Amygdala (tissue), 56 donors: ENCODE measurements around the gene ANKMY2.
"Not testable (repeated sequence)": the region's sequence is repeated elsewhere in the genome, so short reads cannot be mapped to it uniquely, and the experiment has no call there.

Experiments used
- DNase-seq, 56 donors: peaks; one replicate each; lab custom pipeline; 2025; lab: John Stamatoyannopoulos, UW

The ANKMY2 gene

DNA sequence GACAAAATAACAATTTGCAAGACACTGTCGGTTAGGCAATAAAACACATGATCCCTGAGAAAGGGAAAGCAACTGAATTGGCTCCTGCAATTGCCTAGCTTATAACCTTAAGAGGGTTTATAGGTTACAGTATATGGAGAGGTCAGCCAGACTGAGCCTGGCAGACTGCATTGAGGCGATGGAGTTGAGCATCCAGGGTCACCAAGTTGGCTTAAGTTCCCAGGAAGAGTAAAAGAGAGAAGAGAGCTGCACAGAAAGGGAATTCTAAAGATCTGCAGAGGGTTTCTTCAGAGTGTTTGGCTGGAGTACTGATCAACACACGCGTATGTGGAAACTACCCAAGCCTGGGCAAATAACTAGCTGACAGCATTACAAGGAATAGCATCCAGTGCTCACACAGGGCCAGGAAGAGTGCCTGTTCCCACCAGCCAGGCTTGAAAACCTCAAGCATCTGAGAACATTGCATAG is 11.2 kb downstream of the ANKMY2 start:
- DNase-seq, result peak in 2 of 56 donors; percentile 15 to 29

DNA sequence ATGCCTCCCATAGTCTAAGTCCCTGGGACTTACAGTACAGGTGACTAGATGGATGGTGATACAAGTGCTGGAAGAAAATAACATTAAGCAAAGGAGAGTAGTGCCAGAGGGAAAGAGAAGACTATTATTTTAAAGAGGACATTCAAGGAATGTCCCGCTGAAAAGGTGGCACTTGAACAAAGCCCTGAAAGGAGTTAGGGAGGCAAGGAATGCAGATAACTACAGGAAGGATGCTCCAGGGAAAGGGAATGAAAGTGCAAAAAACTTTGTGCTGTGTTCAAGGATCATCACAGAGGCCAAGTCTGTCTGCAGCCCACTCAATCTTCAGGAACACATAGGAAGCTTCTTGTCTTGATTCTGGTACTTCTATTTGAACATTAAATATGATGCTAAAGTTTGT is 14.9 kb downstream of the ANKMY2 start:
- no peak for DNase-seq

DNA sequence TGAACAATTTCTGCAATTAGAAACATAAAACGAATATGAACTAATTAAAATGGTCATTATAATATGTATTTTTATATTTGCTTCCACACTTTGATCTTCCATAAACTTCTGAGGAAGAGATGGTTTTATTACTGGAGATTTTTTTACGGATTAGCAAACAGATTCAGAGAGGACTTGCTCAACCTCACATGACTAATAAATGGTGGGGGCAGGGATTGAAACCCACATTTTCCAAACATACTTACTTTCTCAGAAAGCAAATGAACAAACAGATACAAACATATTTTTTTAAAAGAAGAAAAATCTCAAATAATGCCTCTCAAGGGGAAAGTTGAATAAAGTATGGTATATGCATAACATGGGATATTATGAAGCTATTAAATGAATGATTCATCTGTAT is 18.3 kb downstream of the ANKMY2 start:
- DNase-seq, result no peak

DNA sequence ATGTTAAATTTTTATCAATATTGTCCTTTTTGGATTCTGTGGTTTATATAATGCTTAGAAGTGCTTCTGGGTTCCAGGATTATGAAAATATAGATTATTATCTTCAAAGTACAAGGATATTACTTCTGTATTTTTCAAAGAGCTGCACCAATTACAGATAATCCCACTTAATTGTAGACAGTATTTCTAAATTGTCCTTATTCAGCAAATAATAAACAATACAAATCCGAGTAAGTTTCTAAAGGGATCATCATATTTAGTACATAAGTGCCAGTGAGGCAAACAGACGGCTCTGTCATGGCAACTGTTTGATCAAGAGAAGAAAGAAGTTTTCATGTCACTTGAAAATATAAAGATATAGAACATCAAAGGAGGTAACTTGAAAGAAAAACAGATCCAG is 19.2 kb downstream of the ANKMY2 start:
- no peak for DNase-seq

DNA sequence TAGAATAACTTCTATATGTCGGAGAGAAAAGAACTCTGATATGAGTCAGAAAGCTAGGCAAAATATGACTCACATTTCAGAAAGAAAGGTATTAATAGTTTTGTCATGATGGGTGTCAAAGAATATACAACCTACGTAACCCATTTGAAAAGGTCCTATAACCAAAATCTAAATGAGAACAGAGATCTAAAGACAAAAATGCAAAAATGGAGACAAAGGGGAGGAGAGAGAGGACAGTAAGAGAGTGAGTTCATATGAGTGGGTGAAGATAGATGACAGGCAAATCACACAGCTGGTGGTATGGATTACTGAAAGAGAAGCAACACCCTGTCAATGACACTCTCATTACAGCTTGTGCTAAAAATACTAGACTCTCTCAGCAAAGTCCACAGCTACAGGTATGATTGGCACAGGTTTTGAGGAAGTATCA is 25.6 kb downstream of the ANKMY2 start:
- DNase-seq, result no peak

DNA sequence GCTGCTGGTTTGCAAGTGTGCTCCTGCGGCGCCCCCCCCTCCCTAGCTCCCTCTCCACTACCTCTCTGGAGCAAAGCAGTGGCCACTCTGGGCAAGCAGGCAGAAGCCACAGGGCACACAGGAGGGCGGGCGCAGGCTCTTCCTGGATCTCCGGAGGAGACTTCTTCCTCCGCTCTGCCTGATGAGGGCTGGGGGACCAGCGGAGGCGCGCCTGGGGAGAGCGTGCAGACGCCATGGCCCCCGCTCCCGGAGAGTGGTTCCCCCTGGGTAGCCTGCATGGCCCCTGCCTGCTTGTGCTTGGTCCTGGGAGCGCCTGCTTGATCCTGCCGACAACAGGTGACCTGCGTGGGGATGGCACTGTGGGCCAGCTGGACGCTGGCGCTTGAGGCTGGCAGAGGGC is 29.0 kb downstream of the ANKMY2 start:
- DNase-seq, result no peak

DNA sequence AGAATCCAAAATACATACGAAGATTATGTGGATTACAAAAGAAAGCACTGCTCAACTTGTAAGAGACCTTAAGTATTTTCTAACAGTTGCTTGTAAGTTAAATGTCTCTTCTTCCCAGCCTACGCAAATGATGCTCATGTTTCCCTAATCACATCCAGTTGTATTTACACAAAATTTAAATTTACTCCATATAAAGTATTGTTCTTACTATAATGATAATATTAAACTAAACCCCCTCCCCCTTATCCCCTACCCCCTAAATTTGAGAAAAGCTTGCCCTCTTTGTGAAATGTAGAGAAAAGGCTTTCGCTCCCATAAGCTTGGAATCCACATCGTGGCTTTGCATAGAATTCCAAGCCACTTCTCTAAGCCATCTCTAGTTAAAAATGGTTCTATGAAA is 29.4 kb downstream of the ANKMY2 start:
- DNase-seq, result no peak

DNA sequence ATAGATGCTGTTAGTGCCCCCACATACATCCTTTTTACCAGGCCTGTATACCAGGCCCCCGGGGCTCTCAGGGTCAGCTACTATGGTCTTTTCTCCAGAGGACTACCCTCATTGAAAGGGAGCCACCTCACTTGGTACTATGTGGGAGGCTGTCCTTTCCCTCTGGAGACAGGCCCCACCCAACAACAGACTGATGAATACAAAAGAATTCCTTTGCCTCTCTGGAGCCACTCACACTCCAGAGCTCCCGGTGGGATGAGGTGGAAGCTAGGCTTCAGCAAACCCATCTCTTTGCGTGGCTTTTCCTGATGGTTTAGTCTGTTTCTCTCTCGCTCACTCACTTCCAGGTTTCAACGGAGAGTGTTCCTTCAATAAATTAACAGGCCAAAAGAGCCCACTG is 30.3 kb downstream of the ANKMY2 start:
- DNase-seq, result no peak

DNA sequence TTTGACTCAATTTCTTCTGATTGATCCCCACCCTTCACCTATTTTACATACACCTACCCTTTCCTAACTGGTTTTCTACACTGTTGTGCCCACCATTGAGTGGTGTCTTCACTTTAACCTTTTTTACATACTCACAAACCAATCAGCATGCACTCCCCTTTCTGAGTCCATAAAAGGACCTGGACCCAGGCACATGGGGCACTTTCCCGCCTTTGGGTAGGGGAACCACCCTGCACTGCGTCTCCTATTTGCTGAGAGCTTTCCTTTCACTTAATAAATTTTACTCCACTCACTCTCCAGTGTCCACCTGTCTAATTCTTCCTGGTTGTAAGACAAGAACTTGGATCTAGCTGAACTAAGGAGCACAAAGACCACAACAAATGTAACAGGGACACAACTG is 33.8 kb downstream of the ANKMY2 start:
- DNase-seq, result no peak

DNA sequence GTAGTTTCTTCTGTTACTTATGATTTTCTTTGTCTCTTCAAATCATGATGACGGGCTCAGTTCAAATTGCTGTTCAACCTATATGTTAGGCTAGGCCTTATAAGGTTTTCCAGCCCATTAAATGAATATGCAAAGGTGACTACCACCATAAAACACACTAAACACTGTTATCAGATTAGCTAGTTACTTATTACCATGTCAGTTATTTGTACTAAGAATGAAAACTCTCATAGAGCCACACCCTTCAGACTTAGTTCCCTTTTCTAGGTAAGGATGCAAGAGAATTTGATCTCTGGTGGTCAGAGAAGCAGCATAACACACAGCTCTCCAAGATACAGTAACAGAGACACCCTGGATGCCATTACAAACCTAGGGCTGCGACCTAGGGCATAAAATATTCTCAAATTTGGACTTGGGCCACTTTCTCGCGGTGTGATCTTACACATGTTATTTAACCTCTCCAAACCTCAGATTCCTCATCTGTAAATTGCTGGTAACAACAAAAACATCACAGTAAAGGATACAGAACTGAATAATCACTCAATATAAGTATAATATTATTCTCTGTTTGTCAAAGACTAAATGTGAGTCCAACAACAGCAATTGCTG is 35.6 kb downstream of the ANKMY2 start:
- DNase-seq, result no peak

DNA sequence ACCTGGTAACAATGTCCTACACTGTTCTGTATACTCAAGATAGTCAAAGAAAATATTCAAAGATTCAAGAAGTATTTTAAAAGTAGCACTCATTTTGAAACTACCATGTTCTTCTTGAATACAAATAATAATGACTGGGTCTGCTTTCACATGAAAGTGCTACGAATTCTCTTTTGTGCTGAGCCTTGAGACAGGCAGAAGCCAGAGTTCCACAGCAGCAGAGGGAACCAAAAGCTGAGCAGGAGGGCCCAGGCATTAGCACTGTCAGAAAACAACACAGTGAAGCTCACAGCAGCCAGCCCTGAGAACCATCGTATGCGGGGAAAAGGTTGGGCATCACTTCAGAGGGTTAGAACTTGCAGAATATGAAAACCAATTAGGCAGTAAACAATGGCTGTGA is 38.9 kb downstream of the ANKMY2 start:
- no peak for DNase-seq

DNA sequence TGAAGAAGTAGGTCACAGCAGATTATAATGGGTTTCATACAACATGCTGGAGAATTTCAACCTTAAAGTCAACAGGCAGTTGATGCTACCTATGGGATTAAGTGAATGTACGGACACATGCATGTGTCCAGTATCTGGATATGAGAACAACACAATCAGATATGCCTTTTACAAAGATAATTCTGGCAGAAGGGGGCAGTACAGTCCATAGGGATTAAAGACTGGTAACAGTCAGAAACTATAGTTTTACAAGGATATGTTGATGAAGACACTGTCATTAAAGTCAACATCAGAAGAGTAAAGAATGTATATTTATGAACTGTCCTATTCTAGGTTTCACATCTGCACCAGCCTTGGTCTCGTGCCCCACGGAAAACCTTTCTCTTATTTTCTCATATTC is 41.5 kb downstream of the ANKMY2 start:
- peak in 1 of 56 donors; percentile 11 for DNase-seq

DNA sequence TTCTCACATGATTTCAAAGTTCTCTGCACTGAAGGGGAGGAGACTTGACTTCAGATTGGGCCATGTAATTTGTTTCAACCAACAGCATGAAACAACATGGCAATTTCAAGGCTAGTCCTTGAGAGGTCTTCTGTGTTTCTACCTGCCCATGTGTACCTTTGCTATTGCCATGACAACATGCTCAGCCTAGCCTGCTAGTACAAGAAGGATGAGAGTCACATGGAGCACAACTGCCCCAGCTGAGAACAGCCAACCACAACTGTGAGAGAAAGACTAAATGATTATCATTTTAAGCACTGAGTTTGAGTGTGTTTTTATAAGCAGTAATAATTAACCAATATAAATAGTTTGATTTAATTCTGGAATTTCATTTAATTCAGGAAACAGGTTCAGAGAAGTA is 41.9 kb downstream of the ANKMY2 start:
- no peak for DNase-seq

DNA sequence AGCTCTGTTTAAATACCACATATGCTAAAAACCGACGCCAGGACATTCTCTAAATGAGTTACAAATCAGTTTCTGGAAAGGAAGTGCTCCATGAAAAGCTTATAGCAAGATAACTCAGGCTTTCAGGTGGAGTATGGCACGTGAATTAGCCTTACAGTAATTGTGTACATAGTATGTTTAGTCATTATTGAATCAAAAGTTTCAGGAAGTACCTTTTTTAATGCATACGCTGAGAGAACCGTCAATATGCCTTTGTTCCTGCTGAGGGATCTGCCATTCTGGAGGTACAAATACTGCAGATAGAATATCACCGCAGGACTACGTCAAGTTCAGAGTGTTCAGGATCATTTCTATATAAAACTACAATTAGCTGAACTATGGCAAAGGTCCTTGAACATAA is 45.7 kb downstream of the ANKMY2 start:
- DNase-seq, result no peak

DNA sequence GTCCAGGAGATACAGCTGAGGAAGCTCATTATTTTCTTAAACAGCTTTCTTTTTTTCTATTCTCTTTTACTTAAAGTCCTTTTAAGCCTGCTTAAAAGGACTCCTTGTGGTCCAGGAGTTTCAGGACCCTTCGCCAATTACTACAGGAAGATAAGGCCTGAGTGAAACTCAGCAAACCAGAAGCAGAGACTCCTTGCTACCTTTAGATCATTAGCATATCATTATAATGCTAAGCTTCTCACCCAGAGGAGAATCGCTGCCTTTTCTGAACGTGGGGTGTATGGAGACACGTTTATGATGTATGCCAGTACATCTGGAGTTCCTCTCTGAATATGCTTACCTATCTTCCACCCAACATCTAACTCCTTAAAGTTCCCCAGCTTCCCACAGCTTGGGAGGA is 47.5 kb downstream of the ANKMY2 start:
- DNase-seq, result no peak

DNA sequence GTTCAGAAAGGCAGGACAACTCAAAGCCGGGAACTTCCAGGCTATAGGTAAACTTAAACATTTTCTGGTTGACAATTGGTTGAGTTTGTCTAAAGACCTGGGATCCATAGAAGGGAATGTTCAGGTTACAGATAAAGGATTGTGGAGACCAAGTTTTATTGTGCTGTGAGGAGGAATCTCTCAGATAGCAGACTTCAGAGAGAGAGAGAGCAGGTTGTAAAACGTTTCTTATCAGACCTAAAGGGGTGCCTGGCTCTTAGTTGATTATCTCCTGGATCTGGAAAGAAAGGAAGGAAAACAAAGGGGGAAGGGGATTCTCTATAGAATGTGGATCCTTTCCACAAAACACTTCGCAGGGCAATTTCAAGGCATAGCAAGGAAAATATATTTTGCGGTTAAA is 50.0 kb downstream of the ANKMY2 start:
- not testable (repeated sequence) for DNase-seq

DNA sequence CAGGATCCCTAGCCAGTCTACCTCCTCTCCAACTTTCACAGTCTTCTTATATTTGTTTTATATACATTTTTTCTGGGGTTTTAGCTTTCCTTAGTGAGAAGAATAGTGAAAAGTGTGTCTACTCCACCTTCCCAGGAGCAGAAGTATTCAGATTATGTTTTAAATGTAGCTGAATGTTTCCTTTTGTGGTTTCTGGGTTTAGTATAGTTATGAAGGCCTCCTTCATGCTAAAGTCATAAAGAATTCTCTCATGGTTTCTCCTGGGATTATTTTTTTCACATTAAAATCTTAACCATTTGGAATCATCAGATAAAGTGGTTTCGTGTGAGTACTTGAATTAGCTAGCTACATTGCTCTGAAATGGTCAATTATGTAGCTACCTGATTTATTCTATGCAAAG is 50.9 kb downstream of the ANKMY2 start:
- DNase-seq, result no peak

DNA sequence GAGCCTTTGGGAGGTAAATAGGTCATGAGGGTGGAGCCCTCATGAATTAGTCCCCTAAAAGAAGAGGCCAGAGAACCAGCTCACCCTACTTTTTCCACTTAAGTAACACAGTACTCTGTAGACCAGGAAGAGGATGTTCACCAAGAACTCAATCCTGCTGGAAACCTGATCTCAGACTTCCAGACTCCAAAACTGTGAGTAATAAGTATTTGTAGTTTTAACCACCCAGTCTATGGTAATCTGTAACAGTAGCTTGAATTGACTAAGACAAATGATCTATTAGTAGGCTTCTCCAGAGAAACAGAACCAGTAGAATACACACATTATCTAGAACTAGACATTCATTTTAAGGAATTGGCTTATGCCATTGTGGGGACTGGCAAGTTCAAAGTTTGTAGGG is 51.5 kb downstream of the ANKMY2 start:
- DNase-seq, result no peak

DNA sequence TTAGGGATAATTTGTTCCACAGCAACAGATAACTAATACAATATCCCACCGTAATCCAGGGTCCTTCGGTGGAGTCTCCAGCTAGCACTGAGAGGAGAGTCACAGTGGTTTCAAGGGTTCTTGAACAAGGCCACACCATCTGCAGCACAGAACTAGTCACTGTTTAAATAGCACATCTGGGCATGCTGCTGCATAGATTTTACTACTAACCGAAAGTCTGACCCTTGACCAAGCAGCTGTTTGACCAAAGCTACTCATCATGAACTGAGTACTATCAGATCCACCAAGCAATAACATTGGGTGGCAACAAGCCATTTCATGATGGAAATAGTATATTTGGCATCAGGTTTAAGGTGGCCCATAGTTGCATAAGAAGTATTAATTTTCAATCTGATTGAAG is 53.2 kb downstream of the ANKMY2 start:
- DNase-seq, result no peak

DNA sequence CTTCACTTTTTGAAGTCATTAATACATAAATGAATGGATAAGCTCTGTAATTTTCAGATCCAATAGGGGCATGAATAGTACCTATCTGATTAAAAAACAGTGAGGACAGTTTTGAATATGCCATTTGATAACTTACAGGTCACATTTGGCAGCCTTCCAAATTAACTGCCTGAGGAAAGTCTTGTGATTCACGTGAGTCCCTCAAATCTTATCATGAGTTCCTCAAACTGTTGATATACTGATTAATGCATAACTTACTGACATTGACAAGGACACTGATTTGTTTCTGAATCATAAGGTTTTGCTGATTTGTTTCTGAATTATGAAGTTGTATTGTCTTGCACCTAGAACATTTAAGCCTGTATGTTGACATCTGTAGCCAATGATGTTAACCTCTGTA is 55.1 kb downstream of the ANKMY2 start:
- DNase-seq, result no peak

DNA sequence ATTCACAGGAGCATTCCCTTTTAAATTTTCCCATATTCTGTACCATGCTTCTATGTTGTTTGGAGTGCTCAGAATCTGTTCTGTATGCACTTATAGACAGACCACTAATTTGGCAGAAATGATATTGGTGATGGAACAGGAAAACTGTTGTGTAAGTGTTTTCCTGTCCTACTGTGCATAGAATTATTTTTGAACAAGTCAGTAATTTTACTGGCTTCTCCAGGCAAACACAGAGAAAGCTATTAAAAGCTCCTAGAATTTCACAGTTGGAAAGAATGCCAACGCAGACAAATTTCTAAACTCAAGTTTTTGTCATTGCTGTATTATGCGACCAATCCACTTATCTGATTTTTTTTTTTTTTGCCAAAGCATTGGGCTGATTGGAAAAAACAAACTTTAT is 55.7 kb downstream of the ANKMY2 start:
- no peak for DNase-seq

DNA sequence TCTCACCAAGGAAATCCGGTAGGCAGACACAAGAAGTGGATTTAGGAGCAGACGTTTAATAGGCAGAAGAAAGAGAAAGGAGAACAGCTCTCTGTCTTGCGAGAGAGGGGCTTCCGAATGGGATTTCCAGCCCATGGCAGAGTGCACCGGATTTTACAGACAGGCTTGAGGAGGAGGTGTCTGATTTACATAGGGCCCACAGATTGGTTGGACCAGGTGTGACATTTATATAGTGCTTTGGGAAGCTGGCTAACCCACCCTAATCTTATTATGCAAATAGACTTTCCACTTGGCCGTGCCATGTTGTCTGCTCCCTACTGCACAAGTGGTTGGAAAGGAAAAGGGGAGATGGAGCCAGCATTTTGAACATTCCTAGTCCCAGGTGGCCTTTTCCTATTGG is 57.8 kb downstream of the ANKMY2 start:
- DNase-seq, result no peak

DNA sequence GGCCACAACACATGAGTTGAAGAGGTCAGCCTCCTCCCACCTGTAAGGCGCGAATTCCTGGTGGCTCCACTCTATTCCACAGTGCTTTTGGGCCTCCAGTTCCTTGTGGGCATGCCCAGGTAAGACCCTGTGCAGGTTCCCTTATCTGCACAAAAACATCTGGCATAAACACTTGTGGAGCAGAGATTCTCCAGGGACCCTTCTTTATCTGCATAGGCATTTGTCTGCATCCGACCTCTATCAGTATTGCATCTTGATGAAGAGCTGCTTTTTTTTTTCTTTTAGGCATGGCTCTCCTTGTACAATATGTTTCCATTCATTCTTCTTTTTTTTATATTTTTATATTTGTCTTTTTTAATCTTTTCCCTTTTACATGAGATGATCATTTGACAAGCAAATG is 58.4 kb downstream of the ANKMY2 start:
- no peak for DNase-seq
